ENCODE measurements around the gene CLDN5. TPM values are rescaled to one million over a fixed set of nuclear protein-coding genes. Genes with fewer than 3 reads are reported as not detected.

Gene CLDN5
- total and polyA plus RNA-seq, 2 experiments from 2014 or later = 2.0 to 3.2 TPM

- H3K4me1 ChIP-seq (ENCODE audit: insufficient read depth) = no peaks in the 10 kb centered on the region
- H3K4me3 ChIP-seq = no peak overlapping the region
- no peaks in the 10 kb centered on the region for H3K9me3 Mint-ChIP-seq
- H3F3A ChIP-seq (replicated peaks; ENCODE audit: low read depth) = 0 out of 2 replicates have a peak, but pooled peaks cover 3% of the 10 kb centered on the region
- H3K9me2 ChIP-seq (ENCODE audit: insufficient read depth) = no peaks in the 10 kb centered on the region
- no peaks in the 10 kb centered on the region for H3K27me3 ChIP-seq (ENCODE audit: insufficient read depth)
- H3K36me3 Mint-ChIP-seq (ENCODE audit: low read depth) = peaks cover 19% of the 10 kb centered on the region; the same call in 2 of the 3 replicates
- H3K27me3 Mint-ChIP-seq (ENCODE audit: insufficient read depth, low read depth, poor library complexity) = peaks cover 7% of the 10 kb centered on the region
- no peak overlapping the region for H3K4me3 Mint-ChIP-seq
- no peak overlapping the region for H3K27ac Mint-ChIP-seq
- H4K20me1 ChIP-seq (replicated peaks; ENCODE audit: insufficient read depth) = no peaks in the 10 kb centered on the region
- DNase-seq (ENCODE audit: low spot score) (no peak), ATAC-seq (no peak)
- TF ChIP-seq, protein P1, sequence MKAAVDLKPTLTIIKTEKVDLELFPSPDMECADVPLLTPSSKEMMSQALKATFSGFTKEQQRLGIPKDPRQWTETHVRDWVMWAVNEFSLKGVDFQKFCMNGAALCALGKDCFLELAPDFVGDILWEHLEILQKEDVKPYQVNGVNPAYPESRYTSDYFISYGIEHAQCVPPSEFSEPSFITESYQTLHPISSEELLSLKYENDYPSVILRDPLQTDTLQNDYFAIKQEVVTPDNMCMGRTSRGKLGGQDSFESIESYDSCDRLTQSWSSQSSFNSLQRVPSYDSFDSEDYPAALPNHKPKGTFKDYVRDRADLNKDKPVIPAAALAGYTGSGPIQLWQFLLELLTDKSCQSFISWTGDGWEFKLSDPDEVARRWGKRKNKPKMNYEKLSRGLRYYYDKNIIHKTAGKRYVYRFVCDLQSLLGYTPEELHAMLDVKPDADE (IDR thresholded peaks at IDR 0.05) = no peak
- TF ChIP-seq ZNF114 (CRISPR knock-in tag; IDR thresholded peaks at IDR 0.05) (no peak), STAT1 (IDR thresholded peaks at IDR 0.05; ENCODE audit: unreplicated experiment) (no peak), CREB1 (CRISPR knock-in tag; IDR thresholded peaks at IDR 0.05; ENCODE audit: low read depth) (no peak), EZH2 (IDR thresholded peaks at IDR 0.05; ENCODE audit: low read depth, unreplicated experiment) (no peak), ZNF331 (CRISPR knock-in tag; IDR thresholded peaks at IDR 0.05; ENCODE audit: low read depth) (no peak)
- TF ChIP-seq, protein P2, sequence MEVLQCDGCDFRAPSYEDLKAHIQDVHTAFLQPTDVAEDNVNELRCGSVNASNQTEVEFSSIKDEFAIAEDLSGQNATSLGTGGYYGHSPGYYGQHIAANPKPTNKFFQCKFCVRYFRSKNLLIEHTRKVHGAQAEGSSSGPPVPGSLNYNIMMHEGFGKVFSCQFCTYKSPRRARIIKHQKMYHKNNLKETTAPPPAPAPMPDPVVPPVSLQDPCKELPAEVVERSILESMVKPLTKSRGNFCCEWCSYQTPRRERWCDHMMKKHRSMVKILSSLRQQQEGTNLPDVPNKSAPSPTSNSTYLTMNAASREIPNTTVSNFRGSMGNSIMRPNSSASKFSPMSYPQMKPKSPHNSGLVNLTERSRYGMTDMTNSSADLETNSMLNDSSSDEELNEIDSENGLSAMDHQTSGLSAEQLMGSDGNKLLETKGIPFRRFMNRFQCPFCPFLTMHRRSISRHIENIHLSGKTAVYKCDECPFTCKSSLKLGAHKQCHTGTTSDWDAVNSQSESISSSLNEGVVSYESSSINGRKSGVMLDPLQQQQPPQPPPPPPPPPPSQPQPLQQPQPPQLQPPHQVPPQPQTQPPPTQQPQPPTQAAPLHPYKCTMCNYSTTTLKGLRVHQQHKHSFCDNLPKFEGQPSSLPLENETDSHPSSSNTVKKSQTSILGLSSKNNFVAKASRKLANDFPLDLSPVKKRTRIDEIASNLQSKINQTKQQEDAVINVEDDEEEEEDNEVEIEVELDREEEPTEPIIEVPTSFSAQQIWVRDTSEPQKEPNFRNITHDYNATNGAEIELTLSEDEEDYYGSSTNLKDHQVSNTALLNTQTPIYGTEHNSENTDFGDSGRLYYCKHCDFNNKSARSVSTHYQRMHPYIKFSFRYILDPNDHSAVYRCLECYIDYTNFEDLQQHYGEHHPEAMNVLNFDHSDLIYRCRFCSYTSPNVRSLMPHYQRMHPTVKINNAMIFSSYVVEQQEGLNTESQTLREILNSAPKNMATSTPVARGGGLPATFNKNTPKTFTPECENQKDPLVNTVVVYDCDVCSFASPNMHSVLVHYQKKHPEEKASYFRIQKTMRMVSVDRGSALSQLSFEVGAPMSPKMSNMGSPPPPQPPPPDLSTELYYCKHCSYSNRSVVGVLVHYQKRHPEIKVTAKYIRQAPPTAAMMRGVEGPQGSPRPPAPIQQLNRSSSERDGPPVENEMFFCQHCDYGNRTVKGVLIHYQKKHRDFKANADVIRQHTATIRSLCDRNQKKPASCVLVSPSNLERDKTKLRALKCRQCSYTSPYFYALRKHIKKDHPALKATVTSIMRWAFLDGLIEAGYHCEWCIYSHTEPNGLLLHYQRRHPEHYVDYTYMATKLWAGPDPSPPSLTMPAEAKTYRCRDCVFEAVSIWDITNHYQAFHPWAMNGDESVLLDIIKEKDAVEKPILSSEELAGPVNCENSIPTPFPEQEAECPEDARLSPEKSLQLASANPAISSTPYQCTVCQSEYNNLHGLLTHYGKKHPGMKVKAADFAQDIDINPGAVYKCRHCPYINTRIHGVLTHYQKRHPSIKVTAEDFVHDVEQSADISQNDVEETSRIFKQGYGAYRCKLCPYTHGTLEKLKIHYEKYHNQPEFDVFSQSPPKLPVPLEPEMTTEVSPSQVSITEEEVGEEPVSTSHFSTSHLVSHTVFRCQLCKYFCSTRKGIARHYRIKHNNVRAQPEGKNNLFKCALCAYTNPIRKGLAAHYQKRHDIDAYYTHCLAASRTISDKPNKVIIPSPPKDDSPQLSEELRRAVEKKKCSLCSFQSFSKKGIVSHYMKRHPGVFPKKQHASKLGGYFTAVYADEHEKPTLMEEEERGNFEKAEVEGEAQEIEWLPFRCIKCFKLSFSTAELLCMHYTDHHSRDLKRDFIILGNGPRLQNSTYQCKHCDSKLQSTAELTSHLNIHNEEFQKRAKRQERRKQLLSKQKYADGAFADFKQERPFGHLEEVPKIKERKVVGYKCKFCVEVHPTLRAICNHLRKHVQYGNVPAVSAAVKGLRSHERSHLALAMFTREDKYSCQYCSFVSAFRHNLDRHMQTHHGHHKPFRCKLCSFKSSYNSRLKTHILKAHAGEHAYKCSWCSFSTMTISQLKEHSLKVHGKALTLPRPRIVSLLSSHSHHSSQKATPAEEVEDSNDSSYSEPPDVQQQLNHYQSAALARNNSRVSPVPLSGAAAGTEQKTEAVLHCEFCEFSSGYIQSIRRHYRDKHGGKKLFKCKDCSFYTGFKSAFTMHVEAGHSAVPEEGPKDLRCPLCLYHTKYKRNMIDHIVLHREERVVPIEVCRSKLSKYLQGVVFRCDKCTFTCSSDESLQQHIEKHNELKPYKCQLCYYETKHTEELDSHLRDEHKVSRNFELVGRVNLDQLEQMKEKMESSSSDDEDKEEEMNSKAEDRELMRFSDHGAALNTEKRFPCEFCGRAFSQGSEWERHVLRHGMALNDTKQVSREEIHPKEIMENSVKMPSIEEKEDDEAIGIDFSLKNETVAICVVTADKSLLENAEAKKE (CRISPR knock-in tag; IDR thresholded peaks at IDR 0.05) = no peak
- TF ChIP-seq, protein P3, sequence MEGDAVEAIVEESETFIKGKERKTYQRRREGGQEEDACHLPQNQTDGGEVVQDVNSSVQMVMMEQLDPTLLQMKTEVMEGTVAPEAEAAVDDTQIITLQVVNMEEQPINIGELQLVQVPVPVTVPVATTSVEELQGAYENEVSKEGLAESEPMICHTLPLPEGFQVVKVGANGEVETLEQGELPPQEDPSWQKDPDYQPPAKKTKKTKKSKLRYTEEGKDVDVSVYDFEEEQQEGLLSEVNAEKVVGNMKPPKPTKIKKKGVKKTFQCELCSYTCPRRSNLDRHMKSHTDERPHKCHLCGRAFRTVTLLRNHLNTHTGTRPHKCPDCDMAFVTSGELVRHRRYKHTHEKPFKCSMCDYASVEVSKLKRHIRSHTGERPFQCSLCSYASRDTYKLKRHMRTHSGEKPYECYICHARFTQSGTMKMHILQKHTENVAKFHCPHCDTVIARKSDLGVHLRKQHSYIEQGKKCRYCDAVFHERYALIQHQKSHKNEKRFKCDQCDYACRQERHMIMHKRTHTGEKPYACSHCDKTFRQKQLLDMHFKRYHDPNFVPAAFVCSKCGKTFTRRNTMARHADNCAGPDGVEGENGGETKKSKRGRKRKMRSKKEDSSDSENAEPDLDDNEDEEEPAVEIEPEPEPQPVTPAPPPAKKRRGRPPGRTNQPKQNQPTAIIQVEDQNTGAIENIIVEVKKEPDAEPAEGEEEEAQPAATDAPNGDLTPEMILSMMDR (conservative IDR thresholded peaks at IDR 0.05; ENCODE audit: low read depth in 2 of 2) = no peak
- H3K4me1 Mint-ChIP-seq = peaks cover 6% of the 10 kb centered on the region
- H3K4me2 ChIP-seq = no peak overlapping the region
- H3K79me2 ChIP-seq (replicated peaks; ENCODE audit: insufficient read depth) = no peaks in the 10 kb centered on the region
- peaks cover 8% of the 10 kb centered on the region; the same call in 1 of the 2 replicates for H3K36me3 ChIP-seq (ENCODE audit: insufficient read depth)
- no peak overlapping the region for H3K27ac ChIP-seq (ENCODE audit: low read depth)
- H2AFZ ChIP-seq = no peak overlapping the region
Measured at GRCh38 chr22:19499880-19500242, 24.3 kb downstream of the CLDN5 start.
